Measurements from ENCODE around the gene SLC9C2.

GRCh38 chr1:173573596-173573995, 29.3 kb downstream of the SLC9C2 start:
- TF ChIP-seq EZH2 (IDR thresholded peaks at IDR 0.05; ENCODE audit: borderline replicate concordance, insufficient read depth, low read length, poor library complexity, severe bottlenecking) (no peak), SMC3 (conservative IDR thresholded peaks at IDR 0.05; ENCODE audit: poor library complexity) (no peak), POLR2AphosphoS5 (IDR thresholded peaks at IDR 0.05) (no peak), CTCF (IDR thresholded peaks at IDR 0.05; ENCODE audit: poor library complexity, severe bottlenecking) (no peak), TAF1 (IDR thresholded peaks at IDR 0.05; ENCODE audit: low read depth) (no peak), MXI1 (conservative IDR thresholded peaks at IDR 0.05; ENCODE audit: poor library complexity, severe bottlenecking) (no peak), RAD21 (conservative IDR thresholded peaks at IDR 0.05) (no peak), EP300 (conservative IDR thresholded peaks at IDR 0.05; ENCODE audit: poor library complexity, severe bottlenecking) (no peak)

Measured in neural cell (in vitro differentiated cells).